Smooth muscle cell of the brain vasculature (primary cell): Measurements from ENCODE around the gene TMED3.
"Not testable (repeated sequence)": the region's sequence is repeated elsewhere in the genome, so short reads cannot be mapped to it uniquely, and the experiment has no call there.

Experiments
- DNase-seq: peaks from one replicate; pipeline ENCODE4 v3.0.0-alpha.2; 2012; ENCODE audit warnings: low read depth, low spot score

The TMED3 gene

DNA sequence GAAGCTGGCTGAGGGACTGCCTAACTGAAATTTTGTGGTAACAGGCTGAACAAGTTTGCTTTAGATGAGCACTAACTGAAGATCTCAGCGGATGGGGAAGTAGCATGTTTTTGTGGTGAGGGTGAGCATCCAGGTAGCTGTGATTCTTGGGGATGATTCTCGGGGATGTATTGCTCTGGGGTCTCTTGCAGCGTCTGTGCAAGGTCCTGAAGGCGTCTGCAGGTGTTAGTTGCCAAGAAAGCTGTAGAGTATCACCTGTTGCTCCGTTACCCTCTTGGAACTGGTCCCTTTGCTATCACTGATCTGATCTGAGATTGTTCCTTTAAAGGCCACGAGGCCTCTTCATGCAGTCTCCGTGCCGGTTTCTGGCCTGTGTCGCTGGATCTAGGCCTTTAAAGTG lies 6.0 kb downstream of the TMED3 start:
- no peak for DNase-seq

GRCh38 chr15:79319973-79320372 lies 9.1 kb downstream of the TMED3 start:
- not testable (repeated sequence) for DNase-seq

- DNase-seq = no peak
Measured at GRCh38 chr15:79321876-79322275, 11.0 kb downstream of the TMED3 start.

DNA sequence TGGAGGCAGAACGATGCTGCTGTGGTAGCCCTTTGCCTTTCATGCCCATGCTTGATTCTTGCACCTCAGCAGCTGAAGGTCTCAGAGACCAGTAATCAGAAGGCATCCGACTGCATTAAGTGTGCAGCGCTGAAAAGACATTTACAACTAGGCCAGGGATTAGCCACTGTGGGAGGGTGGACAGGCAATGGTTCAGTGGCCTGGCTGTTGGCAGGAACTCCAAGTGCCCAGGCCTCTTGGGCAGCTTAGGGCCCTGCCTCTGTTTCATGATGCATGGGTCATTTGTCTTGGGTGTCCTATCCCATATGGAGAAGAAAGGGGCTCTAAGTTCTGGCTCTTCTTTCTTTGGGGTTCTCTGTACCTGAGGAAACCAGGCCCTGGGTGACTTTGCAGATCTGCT lies 11.4 kb downstream of the TMED3 start:
- DNase-seq = no peak

DNA sequence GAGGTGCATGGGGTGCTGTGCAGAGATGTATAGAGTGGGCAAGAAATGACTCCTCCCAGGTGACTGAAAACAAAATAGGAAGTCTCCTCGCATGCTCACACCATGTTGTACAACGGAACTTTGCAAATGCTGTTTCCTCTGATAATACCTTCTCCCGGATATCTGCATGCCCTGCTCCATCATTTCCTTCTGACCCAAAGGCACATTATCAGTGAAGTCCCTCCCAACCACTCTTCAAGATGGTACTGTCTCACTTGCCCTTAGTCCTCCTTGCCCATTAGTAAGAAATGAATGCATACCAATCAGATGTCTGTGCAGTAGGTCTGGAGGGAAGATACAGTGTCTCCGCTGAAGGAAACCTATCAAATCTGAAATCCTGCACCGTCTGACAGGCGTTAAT lies 12.0 kb downstream of the TMED3 start:
- DNase-seq = no peak

GRCh38 chr15:79329171-79329611 lies 18.3 kb downstream of the TMED3 start:
- DNase-seq = peak; percentile 93

DNA sequence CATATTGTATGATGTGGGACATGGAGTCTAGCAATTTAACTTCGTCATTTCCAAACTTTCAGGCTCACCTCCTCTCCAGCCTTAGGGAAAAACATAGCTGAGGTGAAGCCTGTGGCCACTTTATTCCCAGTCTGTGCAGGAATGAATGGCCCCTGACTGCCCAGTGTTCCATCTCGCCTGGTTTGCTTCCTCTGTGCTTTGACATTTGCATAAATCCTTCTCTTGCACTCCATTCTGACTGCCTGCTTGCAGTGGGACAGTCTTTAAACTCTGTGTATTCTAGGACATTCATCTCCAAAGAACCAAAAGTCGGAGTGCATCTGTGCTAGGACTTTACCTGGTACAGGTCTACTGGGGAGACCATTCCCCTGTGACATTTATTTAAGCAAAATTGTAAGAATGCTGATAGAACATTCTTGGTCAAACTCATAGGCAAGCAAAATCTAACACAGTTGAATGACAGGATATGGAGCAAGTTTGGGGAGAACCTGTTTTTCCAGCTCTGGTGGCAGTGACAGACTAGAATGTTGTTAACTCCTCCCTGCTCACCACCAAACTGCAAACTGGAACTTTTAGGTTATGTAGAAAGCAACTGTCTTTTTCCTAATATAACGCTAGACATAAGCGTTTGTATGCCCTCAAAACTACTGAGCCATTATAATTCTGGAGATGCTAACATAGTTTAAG lies 22.1 kb downstream of the TMED3 start:
- no peak for DNase-seq

DNA sequence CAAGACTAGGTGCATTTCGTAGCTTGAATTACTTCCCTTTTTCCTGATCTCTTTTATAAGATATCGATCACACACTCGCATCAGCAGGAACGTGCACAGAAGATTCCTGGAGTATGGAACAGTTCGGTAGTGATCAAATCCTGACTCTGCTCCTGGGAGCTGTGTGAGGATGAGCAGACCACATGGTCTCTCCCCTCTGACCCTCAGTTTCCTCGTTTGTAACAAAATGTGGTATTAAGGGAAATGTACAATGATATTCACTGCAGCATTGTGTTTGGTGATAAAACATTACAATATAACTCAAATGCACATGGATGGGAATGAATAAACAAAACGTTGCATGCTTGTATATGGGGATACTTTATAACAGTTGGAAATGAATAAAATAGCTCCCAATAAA lies 26.7 kb downstream of the TMED3 start:
- DNase-seq = no peak

DNA sequence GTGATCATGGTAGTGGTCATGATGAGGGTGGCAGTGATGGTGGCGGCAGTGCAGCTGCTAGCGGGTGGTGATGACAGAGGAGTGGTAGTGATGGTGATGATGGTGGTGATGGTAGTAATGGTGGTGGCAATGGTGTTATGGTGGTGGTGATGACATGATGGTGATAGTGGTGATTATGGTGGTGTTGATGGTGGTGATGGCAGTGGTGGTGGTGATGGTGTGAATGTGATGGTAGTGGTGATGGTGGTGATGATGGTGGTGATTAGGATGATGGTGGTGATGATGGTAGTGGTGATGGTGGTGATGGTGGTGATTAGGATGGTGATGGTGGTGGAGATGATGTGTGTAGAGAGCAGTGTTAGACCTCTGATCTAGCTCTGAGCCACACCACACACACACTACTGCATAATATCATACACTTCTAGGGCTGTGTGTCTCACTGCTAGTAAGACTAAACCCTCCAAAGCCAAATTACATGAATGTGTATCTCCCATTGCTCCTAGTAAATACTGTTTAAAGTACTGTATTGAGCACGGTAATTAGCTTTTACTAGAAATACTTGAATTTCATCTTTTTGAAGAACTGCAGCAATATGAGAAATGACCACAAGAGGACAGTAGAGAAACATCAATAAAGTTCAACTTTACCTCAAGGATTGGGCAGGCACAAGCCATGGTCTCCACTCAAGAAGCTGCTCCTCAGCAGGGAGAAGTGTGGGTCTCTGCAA lies 28.8 kb downstream of the TMED3 start:
- peak; percentile 41 for DNase-seq

DNA sequence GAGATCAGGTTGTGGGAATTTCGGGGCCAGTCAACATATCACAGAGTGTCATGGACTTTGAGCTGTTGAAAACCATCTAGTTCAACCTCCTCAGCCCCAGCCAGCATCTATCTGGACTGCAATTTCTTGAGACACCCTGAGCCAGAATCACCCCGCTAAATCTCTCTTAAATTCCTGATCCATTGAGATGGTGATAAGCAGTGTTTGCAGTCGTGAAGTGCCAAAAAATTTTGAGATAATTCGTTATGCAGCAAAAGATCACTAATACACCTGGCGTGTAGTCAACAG lies 29.3 kb downstream of the TMED3 start:
- DNase-seq = no peak

GRCh38 chr15:79341396-79341795 lies 30.5 kb downstream of the TMED3 start:
- no peak for DNase-seq

DNA sequence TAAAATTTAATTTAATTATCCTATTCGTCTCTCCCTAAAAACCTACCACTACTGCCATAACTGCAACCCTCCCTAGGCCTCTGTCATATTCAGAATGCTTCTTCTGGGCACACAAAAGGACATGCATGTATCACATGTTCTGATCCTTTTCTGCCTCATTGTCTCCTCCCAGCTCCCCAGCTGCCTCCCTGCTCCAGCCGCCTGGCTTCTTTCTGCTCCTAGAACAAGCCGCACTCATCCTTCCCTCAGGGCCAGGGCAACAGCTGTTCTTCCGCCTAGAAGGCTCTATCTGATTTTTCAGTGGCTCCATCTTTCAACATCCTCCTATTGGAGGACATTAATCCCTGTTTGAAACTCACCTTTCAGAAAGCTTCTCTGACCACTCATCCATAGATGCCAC lies 38.6 kb downstream of the TMED3 start:
- DNase-seq = no peak

DNA sequence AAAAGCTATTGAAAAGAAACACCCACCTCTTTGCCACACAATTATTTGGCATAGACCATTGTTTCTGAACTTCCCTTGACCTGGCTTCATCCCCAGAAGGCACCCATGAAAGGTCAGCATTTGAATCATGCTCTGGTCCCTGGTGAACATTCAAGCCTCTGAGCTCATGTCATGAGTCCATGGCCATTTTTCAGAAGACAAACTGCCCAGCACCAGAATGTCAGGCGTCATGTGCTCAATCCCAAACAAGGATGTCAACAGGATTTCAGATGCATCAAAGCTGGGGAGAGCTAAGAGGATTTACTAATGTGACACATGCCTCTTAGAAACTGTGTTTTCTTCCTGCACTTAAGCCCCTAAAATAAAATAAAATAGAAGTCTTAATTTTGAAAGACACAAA lies 41.3 kb downstream of the TMED3 start:
- no peak for DNase-seq

- DNase-seq = no peak
Measured at GRCh38 chr15:79357566-79357965, 46.7 kb downstream of the TMED3 start.

DNA sequence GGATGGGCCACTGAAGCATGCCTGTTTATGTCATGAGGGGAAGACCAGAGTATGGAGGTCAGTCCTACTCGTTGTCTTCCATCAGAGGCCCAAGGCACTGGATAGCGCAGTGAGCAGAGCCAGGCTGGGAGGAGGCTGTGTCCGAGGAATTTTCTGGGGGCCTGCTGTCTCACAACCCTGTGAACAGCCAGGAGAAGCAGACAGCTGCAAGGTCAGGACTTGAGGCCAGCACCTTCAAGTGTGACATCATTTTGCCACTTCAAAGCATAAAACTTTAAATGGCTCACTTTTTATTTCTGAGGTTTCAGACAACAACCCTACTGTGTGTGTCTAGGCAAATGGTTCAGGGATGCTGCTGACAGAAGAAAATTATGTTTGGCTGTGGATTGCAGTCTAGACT lies 47.2 kb downstream of the TMED3 start:
- no peak for DNase-seq

DNA sequence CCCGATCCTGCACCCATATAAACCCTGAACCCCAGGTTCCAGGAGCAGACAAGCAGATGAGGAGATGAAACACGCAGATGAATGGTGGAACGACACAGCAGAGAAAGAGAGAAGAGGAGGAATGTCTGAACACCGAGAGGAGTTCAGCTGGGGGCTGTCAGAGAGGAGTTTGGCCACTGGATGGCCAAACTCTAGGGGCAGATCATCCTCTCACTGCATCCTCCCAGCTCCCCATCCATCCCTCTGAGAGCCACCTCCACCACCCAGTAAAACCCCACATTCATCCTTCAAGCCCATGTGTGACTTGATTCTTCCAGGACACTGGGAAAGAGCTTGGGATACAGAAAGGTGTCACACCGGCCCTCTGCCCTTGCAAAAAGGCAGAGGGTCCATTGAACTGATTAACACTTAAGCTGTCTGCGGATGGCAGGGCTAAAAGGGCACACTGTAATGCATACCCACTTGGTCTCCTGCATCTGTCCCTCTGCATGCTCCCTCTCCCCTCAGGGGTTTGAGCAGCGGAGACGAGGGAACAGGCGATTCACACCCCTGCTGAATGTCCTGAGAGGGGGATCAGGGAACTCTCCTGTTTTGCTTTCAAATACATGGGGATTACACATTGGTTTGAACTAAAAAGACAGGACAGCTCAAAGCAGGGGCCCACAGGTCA lies 53.8 kb downstream of the TMED3 start:
- no peak for DNase-seq

GRCh38 chr15:79365765-79366164 lies 54.9 kb downstream of the TMED3 start:
- DNase-seq = no peak

- DNase-seq = no peak
Measured at GRCh38 chr15:79366691-79367090, 55.8 kb downstream of the TMED3 start.

GRCh38 chr15:79370716-79371115 lies 59.8 kb downstream of the TMED3 start:
- DNase-seq = no peak

DNA sequence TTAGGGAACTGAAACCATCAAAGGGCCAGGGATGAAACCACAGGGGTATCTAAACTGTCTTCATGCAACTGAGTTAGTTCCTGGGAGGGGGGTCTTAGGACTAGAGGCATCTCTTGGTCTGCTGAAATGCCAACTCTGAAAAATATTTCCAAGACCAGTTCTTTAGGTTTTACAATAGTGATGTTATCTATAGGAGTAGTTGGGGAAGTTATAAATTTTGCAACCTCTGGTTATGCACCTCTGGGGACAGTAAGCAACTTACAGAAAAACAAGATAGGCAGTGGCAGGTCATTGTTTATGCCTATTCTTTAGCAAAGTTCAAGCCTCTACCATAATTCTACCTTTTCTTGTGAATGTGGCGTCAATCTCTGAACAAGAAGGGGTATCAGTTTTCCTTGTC lies 60.7 kb downstream of the TMED3 start:
- no peak for DNase-seq

GRCh38 chr15:79372428-79372827 lies 61.5 kb downstream of the TMED3 start:
- DNase-seq = no peak
